Tibial nerve (tissue), 4 donors: ENCODE results near the gene GALNT13. TPM values are rescaled to one million over a fixed set of nuclear protein-coding genes. Genes with fewer than 3 reads are reported as not detected.

Source experiments
- DNase-seq, 2 donors: peaks; one replicate each; pipeline ENCODE4 v3.0.0-alpha.2; 2019; ENCODE audit warnings: low spot score in 2 of 2
- H3K27ac ChIP-seq, 4 donors: fragments of 200-600 bp; sonication (generic) in 3 of 4; one replicate each; pipeline ENCODE4 v1.5.1; 2017 to 2019; ENCODE audit warnings: mild to moderate bottlenecking in 1 of 4
- H3K27me3 ChIP-seq, 2 donors: fragments of 200-600 bp; sonication (generic) in 1 of 2; one replicate each; pipeline versions ENCODE4 v1.5.1 to v1.6.0; 2017 to 2019
- H3K36me3 ChIP-seq, 3 donors: fragments of 200-600 bp; sonication (generic); one replicate each; pipeline ENCODE4 v1.5.1; 2018 to 2019
- H3K4me1 ChIP-seq, 4 donors: fragments of 200-600 bp; sonication (generic) in 3 of 4; one replicate each; pipeline ENCODE4 v1.5.1; 2017 to 2019
- H3K4me3 ChIP-seq, 4 donors: fragments of 200-600 bp; sonication (generic) in 3 of 4; one replicate each; pipeline ENCODE4 v1.5.1; 2017 to 2019; ENCODE audit warnings: mild to moderate bottlenecking in 1 of 4, moderate library complexity in 1 of 4
- H3K9me3 ChIP-seq, 4 donors: fragments of 200-600 bp; sonication (generic) in 3 of 4; one replicate each; pipeline ENCODE4 v1.5.1; 2017 to 2019
- CTCF ChIP-seq, 5 experiments: fragments of 200-600 bp in 3 of 5; fragments of 450-650 bp in 2 of 5; sonication (generic) in 3 of 5; IDR thresholded peaks; one replicate each; pipeline ENCODE4 v1.5.1; 2016 to 2019; ENCODE audit warnings: antibody characterized with exemption in 5 of 5, mild to moderate bottlenecking in 3 of 5, moderate library complexity in 2 of 5
- EP300 ChIP-seq, 2 donors: sonication (generic); formaldehyde crosslinking; IDR thresholded peaks; one replicate each; pipeline ENCODE4 v1.6.1; 2017; ENCODE audit warnings: antibody characterized with exemption in 2 of 2, mild to moderate bottlenecking in 1 of 2
- POLR2A ChIP-seq, 2 donors: fragments of 450-650 bp; IDR thresholded peaks; one replicate each; pipeline ENCODE4 v1.6.1; 2017; ENCODE audit warnings: antibody characterized with exemption in 2 of 2, mild to moderate bottlenecking in 2 of 2, moderate library complexity in 2 of 2
- WGBS, 2 donors: methylation state at CpG; one replicate each; pipeline ENCODE4 v1.1.5; 2018; 5-methylcytosine and 5-hydroxymethylcytosine counted together
- total RNA-seq, 4 donors: library from RNA; depleted of rRNA; stranded (reverse); fragments of >200 nt; gene quantifications; one replicate each; pipeline ENCODE4 v1.1.0, GENCODE V29; 2016

Gene GALNT13
- total RNA-seq, 4 donors from 2014 or later: under 0.01 to 3.1 (median 1.3) TPM; not detected in 1

- no peak for TF ChIP-seq CTCF (IDR thresholded peaks at IDR 0.05)
- no peak for TF ChIP-seq POLR2A (IDR thresholded peaks at IDR 0.05)
- no peak for TF ChIP-seq EP300 (IDR thresholded peaks at IDR 0.05)
- no peak for DNase-seq
- Histone ChIP-seq H3K27me3 (no peaks in the 10 kb centered on the region), H3K4me1 (no peaks in the 10 kb centered on the region), H3K9me3 (peaks cover 0 to 6% (median 0%) of the 10 kb centered on the region in 4 donors), H3K4me3 (no peak overlapping the region), H3K27ac (no peak overlapping the region), H3K36me3 (no peaks in the 10 kb centered on the region)
- WGBS, 2 donors: 93 to 95% methylated on average over 10 to 11 of the region's 20 CpGs
Observed at GRCh38 chr2:154291511-154291910, 419.8 kb downstream of the GALNT13 start.

- no peak for DNase-seq
- Histone ChIP-seq H3K27me3 (no peaks in the 10 kb centered on the region), H3K9me3 (peaks cover 0 to 6% (median 0%) of the 10 kb centered on the region in 4 donors), H3K4me3 (no peak overlapping the region), H3K27ac (no peak overlapping the region), H3K36me3 (no peaks in the 10 kb centered on the region), H3K4me1 (no peaks in the 10 kb centered on the region)
- WGBS, 2 donors: 79 to 81% methylated on average over 3 of the region's 3 CpGs
- TF ChIP-seq POLR2A (IDR thresholded peaks at IDR 0.05) (no peak), CTCF (IDR thresholded peaks at IDR 0.05) (no peak), EP300 (IDR thresholded peaks at IDR 0.05) (no peak)
Observed at GRCh38 chr2:154291927-154292326, 420.2 kb downstream of the GALNT13 start.

- no peaks in the 10 kb centered on the region for H3K36me3 ChIP-seq
- no peak overlapping the region for H3K27ac ChIP-seq
- no peak for DNase-seq
- H3K27me3 ChIP-seq: no peaks in the 10 kb centered on the region
- H3K4me3 ChIP-seq: no peak overlapping the region
- TF ChIP-seq CTCF (IDR thresholded peaks at IDR 0.05) (no peak), POLR2A (IDR thresholded peaks at IDR 0.05) (no peak), EP300 (IDR thresholded peaks at IDR 0.05) (no peak)
- peaks cover 0 to 6% (median 0%) of the 10 kb centered on the region in 4 donors for H3K9me3 ChIP-seq
- H3K4me1 ChIP-seq: no peaks in the 10 kb centered on the region
Observed at GRCh38 chr2:154293864-154294263, 422.1 kb downstream of the GALNT13 start.

- Histone ChIP-seq H3K36me3 (no peaks in the 10 kb centered on the region), H3K27me3 (no peaks in the 10 kb centered on the region), H3K4me3 (no peak overlapping the region), H3K9me3 (no peaks in the 10 kb centered on the region), H3K27ac (no peak overlapping the region), H3K4me1 (no peaks in the 10 kb centered on the region)
- WGBS, 2 donors: 75 to 80% methylated on average over 3 of the region's 3 CpGs
- no peak for TF ChIP-seq POLR2A (IDR thresholded peaks at IDR 0.05)
- no peak for TF ChIP-seq CTCF (IDR thresholded peaks at IDR 0.05)
- TF ChIP-seq EP300 (IDR thresholded peaks at IDR 0.05): no peak
- DNase-seq: no peak
Observed at GRCh38 chr2:154306266-154306970, 434.7 kb downstream of the GALNT13 start.

GRCh38 chr2:154307007-154307406 lies 435.3 kb downstream of the GALNT13 start:
- Histone ChIP-seq H3K27ac (no peak overlapping the region), H3K27me3 (no peaks in the 10 kb centered on the region), H3K9me3 (no peaks in the 10 kb centered on the region), H3K4me1 (no peaks in the 10 kb centered on the region), H3K36me3 (no peaks in the 10 kb centered on the region), H3K4me3 (no peak overlapping the region)
- TF ChIP-seq EP300 (IDR thresholded peaks at IDR 0.05) (no peak), CTCF (IDR thresholded peaks at IDR 0.05) (no peak), POLR2A (IDR thresholded peaks at IDR 0.05) (no peak)
- WGBS, 2 donors: 39 to 44% methylated on average over 1 of the region's 1 CpG
- DNase-seq: no peak
